Keratinocyte (primary cell): ENCODE results near the gene THSD8. TPM values are rescaled to one million over a fixed set of nuclear protein-coding genes. Genes with fewer than 3 reads are reported as not detected.

Source experiments
- DNase-seq: peaks from one replicate; pipeline ENCODE4 v3.0.0-alpha.2; 2011; ENCODE audit warnings: low read depth, missing footprints, low spot score
- FAIRE-seq: peaks from 2 replicates; lab custom pipeline; 2011; peaks lifted over from hg19 to GRCh38; lab: Jason Lieb, UNC
- H2AFZ ChIP-seq: 2 replicates; pipeline ENCODE4 v1.6.0; 2012; ENCODE audit warnings: low read length, control low read depth, inconsistent platforms; ENCODE audit not compliant: control insufficient read depth
- H3K27ac ChIP-seq: 2 replicates; pipeline ENCODE4 v1.5.1; 2011; ENCODE audit warnings: low read length; ENCODE audit not compliant: control insufficient read depth, insufficient read depth
- H3K27me3 ChIP-seq: 3 replicates; pipeline ENCODE4 v1.6.0; 2011; ENCODE audit warnings: low read length; ENCODE audit not compliant: control insufficient read depth, insufficient read depth; ENCODE audit errors: extremely low read depth
- H3K36me3 ChIP-seq, 2 experiments: 2 replicates in 1 of 2; 3 replicates in 1 of 2; pipeline ENCODE4 v1.5.1; 2011; ENCODE audit warnings: low read length in 2 of 2, mild to moderate bottlenecking in 1 of 2; ENCODE audit not compliant: control insufficient read depth in 2 of 2, insufficient read depth in 2 of 2; ENCODE audit errors: extremely low read depth in 1 of 2
- H3K4me1 ChIP-seq: 3 replicates; pipeline ENCODE4 v1.5.1; 2011; ENCODE audit warnings: low read length; ENCODE audit not compliant: control insufficient read depth, insufficient read depth; ENCODE audit errors: extremely low read depth
- H3K4me2 ChIP-seq: 3 replicates; pipeline ENCODE4 v1.6.0; 2011; ENCODE audit warnings: low read depth, low read length; ENCODE audit not compliant: control insufficient read depth, insufficient read depth; ENCODE audit errors: extremely low read depth
- H3K4me3 ChIP-seq, 3 experiments: fragments of 200-600 bp in 1 of 3; sonication (generic) in 1 of 3; 2 replicates in 2 of 3; 3 replicates in 1 of 3; pipeline ENCODE4 v1.5.1; 2011 to 2016; ENCODE audit warnings: low read length in 3 of 3, mild to moderate bottlenecking in 3 of 3, control low read depth in 2 of 3, inconsistent platforms in 1 of 3, low read depth in 1 of 3, mixed read lengths in 1 of 3, mixed run types in 1 of 3, moderate library complexity in 1 of 3; ENCODE audit not compliant: control insufficient read depth in 2 of 3, insufficient read depth in 2 of 3; ENCODE audit errors: extremely low read depth in 1 of 3
- H3K79me2 ChIP-seq: 2 replicates; pipeline ENCODE4 v1.6.0; 2012; ENCODE audit warnings: low read length; ENCODE audit not compliant: control insufficient read depth, insufficient read depth
- H3K9ac ChIP-seq: 3 replicates; pipeline ENCODE4 v1.6.0; 2011; ENCODE audit warnings: low read length; ENCODE audit not compliant: control insufficient read depth, insufficient read depth; ENCODE audit errors: extremely low read depth
- H3K9me1 ChIP-seq: 3 replicates; pipeline ENCODE4 v1.6.0; 2011; ENCODE audit warnings: low read length; ENCODE audit not compliant: control insufficient read depth, insufficient read depth; ENCODE audit errors: extremely low read depth
- H3K9me3 ChIP-seq: 2 replicates; pipeline ENCODE4 v1.5.1; 2012; ENCODE audit warnings: low read depth, low read length; ENCODE audit not compliant: control insufficient read depth
- H4K20me1 ChIP-seq: 3 replicates; pipeline ENCODE4 v1.6.0; 2011; ENCODE audit warnings: low read length; ENCODE audit not compliant: control insufficient read depth, insufficient read depth; ENCODE audit errors: extremely low read depth
- EZH2 ChIP-seq: IDR thresholded peaks from one replicate; pipeline ENCODE4 v1.6.1; 2012; ENCODE audit warnings: inconsistent platforms, mild to moderate bottlenecking, low read length, moderate library complexity
- dilution Hi-C: fragments of 300-500 bp; cut with MboI; formaldehyde crosslinking; loops from one replicate; pipeline ENCODE4 v1.7.0; 2020; ENCODE audit warnings: low sequenced_read_pairs; ENCODE audit not compliant: extremely low pct_ligation_motif_present
- polyA plus RNA-seq, 5 experiments: library from polyadenylated mRNA; depleted of rRNA in 3 of 5; stranded (reverse) in 3 of 5; stranded (forward) in 1 of 5; unstranded in 1 of 5; fragments of >200 nt; gene quantifications; 1 replicate in 1 of 5; 2 replicates in 3 of 5; 3 replicates in 1 of 5; pipeline versions ENCODE4 v1.2.1 to v1.2.3, GENCODE V29; 2011 to 2012; ENCODE audit warnings: missing spikeins in 2 of 5, low read depth in 1 of 5, low replicate concordance in 1 of 5
- TF ChIP-seq, protein P1 (sequence below), 3 experiments: IDR thresholded peaks in 1 of 3; conservative IDR thresholded peaks in 1 of 3; optimal IDR thresholded peaks in 1 of 3; 2 replicates in 2 of 3; 3 replicates in 1 of 3; pipeline versions ENCODE3 to v1.5.1; 2011; ENCODE audit warnings: low read length in 3 of 3, mild to moderate bottlenecking in 3 of 3, moderate library complexity in 2 of 3, control low read depth in 1 of 3, inconsistent platforms in 1 of 3; ENCODE audit not compliant: insufficient read depth in 2 of 3; ENCODE audit errors: extremely low read depth in 1 of 3

The THSD8 gene
- polyA plus RNA-seq, 1 donor (not counting 4 experiments of a cell fraction or from before 2014, with no cell fraction given): 6.6 TPM

DNA sequence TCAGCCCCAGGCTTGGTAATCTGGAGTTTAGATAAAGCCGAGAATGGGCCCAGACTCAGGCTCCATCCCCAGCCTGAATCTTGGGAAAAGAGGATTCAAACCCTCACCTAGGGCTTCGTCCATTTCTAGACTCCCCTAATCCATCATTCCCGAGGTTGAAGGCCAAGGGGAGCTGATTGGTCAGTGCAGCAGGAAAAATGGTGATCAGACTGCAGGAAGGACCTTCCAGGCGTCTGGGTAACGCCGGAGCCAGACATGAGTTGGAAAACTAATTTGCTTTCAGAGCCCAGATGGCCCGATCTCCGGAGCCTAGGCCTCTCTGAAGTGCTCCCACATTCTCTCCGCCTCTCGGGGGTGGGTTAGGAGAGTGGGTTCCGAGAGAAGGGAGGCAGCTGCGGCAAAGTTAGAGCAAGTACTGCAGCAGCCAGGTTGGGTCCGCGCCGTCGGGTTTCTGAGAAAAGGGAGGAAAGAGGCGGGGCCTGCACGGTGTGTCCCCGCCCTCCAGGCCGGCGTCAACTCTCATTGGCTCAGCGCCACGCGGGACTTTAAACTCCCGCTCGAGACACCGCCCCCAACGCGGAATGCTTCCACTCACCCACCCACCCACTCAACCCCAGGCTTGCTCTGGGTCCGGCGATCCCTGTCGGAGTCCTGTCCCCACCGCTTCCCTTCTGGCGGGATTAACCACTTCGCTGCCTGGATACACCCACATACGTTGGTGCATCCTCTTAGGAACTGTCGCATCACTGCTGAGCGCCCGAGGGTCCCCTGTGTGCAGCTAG is 33.3 kb downstream of the THSD8 start:
- Histone ChIP-seq H3K79me2 (no peaks in the 10 kb centered on the region), H3K9ac (no peak overlapping the region), H4K20me1 (no peaks in the 10 kb centered on the region), H3K9me1 (no peaks in the 10 kb centered on the region), H3K4me3 (no peak overlapping the region), H3K36me3 (no peaks in the 10 kb centered on the region), H3K9me3 (no peaks in the 10 kb centered on the region), H3K27ac (no peak overlapping the region), H3K4me1 (peaks cover 18% of the 10 kb centered on the region), H2AFZ (no peak overlapping the region), H3K4me2 (no peak overlapping the region), H3K27me3 (peaks cover 65% of the 10 kb centered on the region)
- DNase-seq (no peak), FAIRE-seq (no peak)
- TF ChIP-seq, protein P1, sequence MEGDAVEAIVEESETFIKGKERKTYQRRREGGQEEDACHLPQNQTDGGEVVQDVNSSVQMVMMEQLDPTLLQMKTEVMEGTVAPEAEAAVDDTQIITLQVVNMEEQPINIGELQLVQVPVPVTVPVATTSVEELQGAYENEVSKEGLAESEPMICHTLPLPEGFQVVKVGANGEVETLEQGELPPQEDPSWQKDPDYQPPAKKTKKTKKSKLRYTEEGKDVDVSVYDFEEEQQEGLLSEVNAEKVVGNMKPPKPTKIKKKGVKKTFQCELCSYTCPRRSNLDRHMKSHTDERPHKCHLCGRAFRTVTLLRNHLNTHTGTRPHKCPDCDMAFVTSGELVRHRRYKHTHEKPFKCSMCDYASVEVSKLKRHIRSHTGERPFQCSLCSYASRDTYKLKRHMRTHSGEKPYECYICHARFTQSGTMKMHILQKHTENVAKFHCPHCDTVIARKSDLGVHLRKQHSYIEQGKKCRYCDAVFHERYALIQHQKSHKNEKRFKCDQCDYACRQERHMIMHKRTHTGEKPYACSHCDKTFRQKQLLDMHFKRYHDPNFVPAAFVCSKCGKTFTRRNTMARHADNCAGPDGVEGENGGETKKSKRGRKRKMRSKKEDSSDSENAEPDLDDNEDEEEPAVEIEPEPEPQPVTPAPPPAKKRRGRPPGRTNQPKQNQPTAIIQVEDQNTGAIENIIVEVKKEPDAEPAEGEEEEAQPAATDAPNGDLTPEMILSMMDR (optimal IDR thresholded peaks at IDR 0.05 in 1 of 3, IDR thresholded peaks at IDR 0.05 in 1 of 3, conservative IDR thresholded peaks at IDR 0.05 in 1 of 3; ENCODE audit: extremely low read depth in 1 of 3, insufficient read depth in 2 of 3, low read length in 3 of 3): no peak
- no peak for TF ChIP-seq EZH2
- dilution Hi-C loops: no loop called here

DNA sequence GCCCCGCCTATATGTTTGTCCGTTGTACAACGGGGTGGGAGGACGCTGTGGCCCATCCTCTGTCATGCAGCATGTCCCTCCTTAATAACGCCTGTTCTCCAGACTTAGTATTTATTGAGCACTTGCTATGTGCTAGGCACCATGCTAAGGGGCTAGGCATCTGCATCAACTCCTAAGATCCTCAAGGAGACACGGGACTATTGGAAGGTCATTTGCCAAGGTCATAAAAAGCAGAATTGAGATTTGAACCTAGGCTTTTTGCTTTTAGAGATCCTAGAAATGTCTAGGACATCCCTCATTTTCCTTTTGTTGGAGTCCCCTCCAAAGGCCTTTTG is 34.6 kb downstream of the THSD8 start:
- FAIRE-seq (no peak), DNase-seq (no peak)
- Histone ChIP-seq H3K4me1 (peaks cover 22% of the 10 kb centered on the region), H2AFZ (no peak overlapping the region), H3K36me3 (no peaks in the 10 kb centered on the region), H3K79me2 (no peaks in the 10 kb centered on the region), H3K27ac (no peak overlapping the region), H3K9ac (no peak overlapping the region), H3K9me1 (no peaks in the 10 kb centered on the region), H4K20me1 (no peaks in the 10 kb centered on the region), H3K4me2 (no peak overlapping the region), H3K9me3 (no peaks in the 10 kb centered on the region), H3K4me3 (no peak overlapping the region), H3K27me3 (peaks cover 74% of the 10 kb centered on the region)
- dilution Hi-C loops: no loop called here
- no peak for TF ChIP-seq EZH2
- TF ChIP-seq, protein P1 (optimal IDR thresholded peaks at IDR 0.05 in 1 of 3, IDR thresholded peaks at IDR 0.05 in 1 of 3, conservative IDR thresholded peaks at IDR 0.05 in 1 of 3; ENCODE audit: extremely low read depth in 1 of 3, insufficient read depth in 2 of 3, low read length in 3 of 3): no peak
